Mononuclear cell (primary cell): ENCODE measurements around the gene ABCA8. TPM values are rescaled to one million over a fixed set of nuclear protein-coding genes. Genes with fewer than 3 reads are reported as not detected.

Source experiments
- H3K27me3 ChIP-seq: 2 replicates; pipeline ENCODE4 v1.6.0; 2011; ENCODE audit warnings: low read length, control low read depth; ENCODE audit not compliant: insufficient read depth
- H3K4me1 ChIP-seq: 2 replicates; pipeline ENCODE4 v1.5.1; 2011; ENCODE audit warnings: mild to moderate bottlenecking, low read length, control low read depth; ENCODE audit not compliant: insufficient read depth
- H3K4me3 ChIP-seq: 2 replicates; pipeline ENCODE4 v1.5.1; 2011; ENCODE audit warnings: mild to moderate bottlenecking, low read length, moderate library complexity
- H3K9me3 ChIP-seq: 2 replicates; pipeline ENCODE4 v1.5.1; 2011; ENCODE audit warnings: low read depth, mild to moderate bottlenecking, control low read depth, low read length
- total RNA-seq: library from RNA; depleted of rRNA; stranded (reverse); fragments of >200 nt; gene quantifications from one replicate; pipeline ENCODE4 v1.2.3, GENCODE V29; 2012

Gene ABCA8
- total RNA-seq, 1 donor, result under 0.01 TPM

DNA sequence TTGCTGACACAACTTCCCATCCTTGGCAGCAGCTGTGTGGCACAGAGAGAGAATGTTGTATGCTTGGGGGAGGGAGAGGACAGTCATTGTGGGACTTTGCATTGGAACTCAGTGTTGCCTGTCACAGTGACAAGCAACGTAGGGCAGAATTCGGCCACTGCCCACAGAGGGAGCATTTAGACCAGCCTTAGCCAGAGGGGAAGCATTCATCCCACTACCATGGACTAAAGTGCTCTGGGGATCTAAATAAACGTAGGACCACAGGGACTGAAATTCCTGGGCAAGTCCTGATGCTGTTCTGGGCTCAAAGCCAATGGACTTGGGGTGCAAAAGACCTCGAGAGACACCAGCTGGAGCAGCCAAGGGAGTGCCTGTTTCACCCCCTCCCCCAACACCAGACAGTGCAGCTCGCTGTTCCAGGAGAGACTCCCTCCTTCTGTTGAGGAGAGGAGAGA is 44.9 kb downstream of the ABCA8 start:
- no peaks in the 10 kb centered on the region for H3K9me3 ChIP-seq
- no peak overlapping the region for H3K4me3 ChIP-seq
- H3K4me1 ChIP-seq, result peaks cover 13% of the 10 kb centered on the region
- no peaks in the 10 kb centered on the region for H3K27me3 ChIP-seq

DNA sequence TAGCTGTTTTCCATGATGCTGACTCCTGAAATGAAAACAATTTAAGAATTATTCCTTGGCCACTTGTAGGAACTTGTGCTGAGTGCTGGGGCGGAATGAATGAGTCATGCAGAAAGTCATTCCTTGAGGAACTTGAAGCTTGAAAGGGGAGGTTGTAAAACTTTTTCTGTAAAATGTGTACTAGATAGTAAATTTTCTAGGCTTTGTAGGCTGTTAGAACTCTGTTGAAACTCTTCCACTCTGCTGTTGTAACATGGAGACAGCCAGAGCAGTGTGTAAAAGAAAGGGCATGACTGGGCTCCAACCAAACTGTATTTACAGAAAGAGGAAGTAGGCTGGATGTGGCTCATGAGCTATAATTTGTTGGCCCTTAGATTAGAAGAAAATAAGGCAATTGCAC is 46.1 kb downstream of the ABCA8 start:
- H3K4me1 ChIP-seq, result peaks cover 13% of the 10 kb centered on the region
- no peak overlapping the region for H3K4me3 ChIP-seq
- H3K9me3 ChIP-seq, result no peaks in the 10 kb centered on the region
- no peaks in the 10 kb centered on the region for H3K27me3 ChIP-seq

GRCh38 chr17:68908045-68908444 is 47.1 kb downstream of the ABCA8 start:
- Histone ChIP-seq H3K27me3 (no peaks in the 10 kb centered on the region), H3K4me1 (peaks cover 13% of the 10 kb centered on the region), H3K9me3 (no peaks in the 10 kb centered on the region), H3K4me3 (no peak overlapping the region)

DNA sequence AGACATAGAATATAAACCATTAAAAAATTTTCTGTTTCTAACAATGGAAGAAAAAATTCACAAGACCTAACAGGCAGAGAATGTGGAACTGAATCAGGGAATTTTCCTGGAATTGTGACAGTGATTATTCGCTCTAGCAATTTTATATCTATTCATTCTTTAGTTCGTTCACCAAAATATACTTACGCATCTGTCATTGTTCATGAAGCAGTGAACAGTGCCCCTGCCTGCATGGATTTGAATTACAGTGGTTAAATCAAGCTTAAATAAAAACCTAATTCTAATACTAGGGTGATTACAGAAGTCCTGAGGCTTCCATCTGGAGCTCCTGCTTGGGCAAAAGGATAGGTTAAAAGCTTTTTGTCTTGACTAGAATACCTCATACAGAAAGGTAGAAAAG is 48.6 kb downstream of the ABCA8 start:
- Histone ChIP-seq H3K27me3 (no peaks in the 10 kb centered on the region), H3K4me1 (peaks cover 13% of the 10 kb centered on the region), H3K9me3 (no peaks in the 10 kb centered on the region), H3K4me3 (no peak overlapping the region)

DNA sequence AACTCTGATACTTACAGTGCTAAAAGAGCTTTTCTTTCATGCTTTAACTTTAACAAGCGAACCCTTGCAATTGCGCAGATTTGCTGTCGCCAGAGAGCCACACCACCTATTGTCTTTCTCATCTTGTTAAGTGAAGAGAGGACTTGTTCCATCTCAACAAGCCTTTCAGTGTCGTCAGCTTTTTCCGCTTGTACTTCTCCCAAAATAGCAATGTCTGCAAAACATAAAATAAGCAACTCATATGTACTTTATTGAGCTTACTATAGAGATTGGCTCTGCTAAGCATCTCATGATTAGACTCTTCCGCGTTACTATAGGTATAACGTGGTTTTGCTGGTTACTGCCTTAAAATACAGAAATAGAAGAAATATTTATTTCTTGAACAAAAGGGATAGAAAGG is 51.9 kb downstream of the ABCA8 start:
- no peaks in the 10 kb centered on the region for H3K4me1 ChIP-seq
- H3K27me3 ChIP-seq, result no peaks in the 10 kb centered on the region
- no peak overlapping the region for H3K4me3 ChIP-seq
- H3K9me3 ChIP-seq, result no peaks in the 10 kb centered on the region

GRCh38 chr17:68897557-68897956 is 57.6 kb downstream of the ABCA8 start:
- H3K9me3 ChIP-seq, result peaks cover 14% of the 10 kb centered on the region
- H3K4me1 ChIP-seq, result no peaks in the 10 kb centered on the region
- no peak overlapping the region for H3K4me3 ChIP-seq
- no peaks in the 10 kb centered on the region for H3K27me3 ChIP-seq

- Histone ChIP-seq H3K4me1 (no peaks in the 10 kb centered on the region), H3K4me3 (no peak overlapping the region), H3K9me3 (peaks cover 11% of the 10 kb centered on the region), H3K27me3 (no peaks in the 10 kb centered on the region)
Measured at GRCh38 chr17:68892658-68893057, 62.5 kb downstream of the ABCA8 start.

GRCh38 chr17:68892193-68892592 is 63.0 kb downstream of the ABCA8 start:
- no peaks in the 10 kb centered on the region for H3K4me1 ChIP-seq
- peaks cover 7% of the 10 kb centered on the region for H3K9me3 ChIP-seq
- no peak overlapping the region for H3K4me3 ChIP-seq
- no peaks in the 10 kb centered on the region for H3K27me3 ChIP-seq

GRCh38 chr17:68886401-68886800 is 68.8 kb downstream of the ABCA8 start:
- no peak overlapping the region for H3K4me3 ChIP-seq
- no peaks in the 10 kb centered on the region for H3K4me1 ChIP-seq
- H3K9me3 ChIP-seq, result no peaks in the 10 kb centered on the region
- H3K27me3 ChIP-seq, result no peaks in the 10 kb centered on the region

- H3K27me3 ChIP-seq, result no peaks in the 10 kb centered on the region
- H3K4me1 ChIP-seq, result no peaks in the 10 kb centered on the region
Measured at GRCh38 chr17:68884888-68885287, 70.3 kb downstream of the ABCA8 start.

DNA sequence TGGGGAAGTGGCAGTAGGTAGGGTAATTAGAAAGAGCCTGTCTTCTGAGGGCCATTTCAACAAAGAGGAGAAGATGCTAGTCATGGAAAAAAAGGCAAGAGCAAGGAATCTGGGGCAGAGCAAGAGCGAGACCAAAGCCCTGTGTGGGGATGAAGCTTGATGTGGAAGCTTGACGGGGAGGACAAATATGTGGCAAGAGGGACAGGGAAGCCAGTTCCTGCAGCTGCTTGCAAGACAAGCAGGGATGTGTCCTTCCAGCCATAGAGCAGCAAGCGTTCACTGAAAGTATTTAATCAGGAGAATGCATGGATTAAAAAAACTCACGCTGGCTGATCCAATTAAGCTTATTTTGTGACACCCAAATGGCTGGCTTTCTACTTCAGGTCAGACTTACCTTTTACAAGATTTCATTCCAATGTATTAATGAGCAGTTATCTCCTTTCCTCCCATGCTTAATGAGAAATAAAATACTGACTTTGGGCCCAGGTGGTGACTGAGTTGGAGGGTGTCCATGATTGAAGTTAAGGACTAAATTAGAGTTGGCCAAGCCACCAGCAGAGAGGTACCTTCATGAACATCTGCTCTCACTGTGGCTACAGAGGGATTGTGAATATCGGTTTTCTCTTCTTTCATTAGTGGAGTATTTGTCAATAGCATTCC is 76.8 kb downstream of the ABCA8 start:
- Histone ChIP-seq H3K4me3 (no peak overlapping the region), H3K4me1 (no peaks in the 10 kb centered on the region), H3K9me3 (no peaks in the 10 kb centered on the region), H3K27me3 (no peaks in the 10 kb centered on the region)

More at GRCh38 chr17:68884888-68885287, 70.3 kb downstream of the ABCA8 start:
- H3K9me3 ChIP-seq, result no peaks in the 10 kb centered on the region
- no peak overlapping the region for H3K4me3 ChIP-seq

DNA sequence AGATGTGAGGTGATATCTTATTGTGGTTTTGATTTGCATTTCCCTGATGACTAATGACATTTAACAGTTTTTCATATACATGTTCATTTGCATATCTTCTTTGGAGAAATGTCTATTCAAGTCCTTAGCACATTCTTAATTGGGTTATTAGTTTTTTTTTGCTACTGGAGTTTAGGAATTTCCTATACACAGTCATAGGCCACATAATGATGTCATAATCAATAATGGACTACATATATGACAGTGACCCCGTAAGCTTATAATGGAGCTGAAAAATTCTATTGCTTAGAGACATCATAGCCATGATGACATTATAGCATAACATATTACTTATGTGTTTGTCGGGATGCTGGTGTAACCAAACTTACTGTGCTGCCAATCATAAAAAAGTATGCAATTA is 83.7 kb downstream of the ABCA8 start:
- Histone ChIP-seq H3K4me1 (no peaks in the 10 kb centered on the region), H3K9me3 (no peaks in the 10 kb centered on the region), H3K4me3 (no peak overlapping the region), H3K27me3 (no peaks in the 10 kb centered on the region)

- Histone ChIP-seq H3K4me1 (no peaks in the 10 kb centered on the region), H3K27me3 (no peaks in the 10 kb centered on the region), H3K4me3 (no peak overlapping the region), H3K9me3 (no peaks in the 10 kb centered on the region)
Measured at GRCh38 chr17:68870976-68871375, 84.2 kb downstream of the ABCA8 start.

- Histone ChIP-seq H3K4me3 (no peak overlapping the region), H3K27me3 (no peaks in the 10 kb centered on the region), H3K9me3 (no peaks in the 10 kb centered on the region), H3K4me1 (no peaks in the 10 kb centered on the region)
Measured at GRCh38 chr17:68870161-68870826, 84.9 kb downstream of the ABCA8 start.

DNA sequence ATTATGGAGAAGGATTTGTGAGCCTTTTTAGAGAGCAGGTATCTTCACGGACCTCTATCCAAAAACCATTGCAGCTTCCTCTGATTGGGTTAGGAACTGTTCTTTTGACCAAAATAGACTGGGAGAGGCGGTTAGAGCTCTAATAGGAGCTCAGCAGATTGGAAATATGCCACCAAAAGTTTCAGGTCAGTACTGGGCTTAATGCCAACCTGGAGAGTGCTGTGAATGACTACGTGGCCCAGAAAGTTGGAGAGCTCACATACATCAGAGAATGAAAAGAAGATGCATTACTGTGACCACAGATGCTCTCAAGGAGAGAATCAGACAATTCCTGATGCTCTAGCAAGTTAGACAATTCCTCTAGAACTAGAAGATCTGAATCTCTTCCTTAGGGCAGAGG is 86.5 kb downstream of the ABCA8 start:
- no peaks in the 10 kb centered on the region for H3K27me3 ChIP-seq

More for the DNA sequence above, 86.5 kb downstream of the ABCA8 start:
- Histone ChIP-seq H3K4me3 (no peak overlapping the region), H3K4me1 (no peaks in the 10 kb centered on the region), H3K9me3 (no peaks in the 10 kb centered on the region)
